Ishikawa (cell line): ENCODE results near the gene IGSF5.

ENCODE experiments used
- EGR1 ChIP-seq: IDR thresholded peaks from 2 replicates; pipeline ENCODE4 v1.6.1; 2012
- EP300 ChIP-seq: IDR thresholded peaks from 2 replicates; pipeline ENCODE4 v1.6.1; 2012; ENCODE audit warnings: borderline replicate concordance
- FOXM1 ChIP-seq: IDR thresholded peaks from 2 replicates; pipeline ENCODE4 v1.6.1; 2012; ENCODE audit warnings: low read depth, borderline replicate concordance
- NFIC ChIP-seq: IDR thresholded peaks from 2 replicates; pipeline ENCODE4 v1.6.1; 2012
- TAF1 ChIP-seq: IDR thresholded peaks from 2 replicates; pipeline ENCODE4 v1.6.1; 2012; ENCODE audit warnings: low read depth, mild to moderate bottlenecking
- TEAD4 ChIP-seq: IDR thresholded peaks from 2 replicates; pipeline ENCODE4 v1.6.1; 2012
- TF ChIP-seq, protein P1 (sequence below): IDR thresholded peaks from 2 replicates; pipeline ENCODE4 v1.6.1; 2012; ENCODE audit warnings: low read depth, mild to moderate bottlenecking
- TF ChIP-seq, protein P2 (sequence below): IDR thresholded peaks from 2 replicates; pipeline ENCODE4 v1.6.1; 2012
- TF ChIP-seq, protein P3 (sequence below): IDR thresholded peaks from 2 replicates; pipeline ENCODE4 v1.6.1; 2012

DNA sequence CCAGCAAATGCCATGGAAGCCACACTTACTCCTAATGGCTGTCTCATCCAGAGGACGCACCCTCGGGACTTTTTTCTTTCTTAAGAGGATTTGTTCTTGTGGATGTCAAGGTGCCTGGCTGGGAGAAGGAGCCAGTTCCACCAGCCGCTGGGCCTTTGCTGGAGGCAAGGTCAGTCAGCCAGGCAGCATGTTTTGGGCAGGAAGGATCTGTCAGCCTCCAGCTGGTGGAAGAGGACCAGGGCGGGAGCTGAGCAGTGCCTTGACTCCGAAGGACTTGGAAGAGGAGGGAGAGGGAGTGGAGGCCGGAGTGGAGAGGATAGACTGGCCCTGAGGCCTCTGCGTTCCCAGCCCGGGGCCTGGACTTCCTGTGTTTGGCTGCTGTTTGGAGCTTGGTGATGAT lies 5.7 kb downstream of the IGSF5 start:
- TF ChIP-seq, protein P1, sequence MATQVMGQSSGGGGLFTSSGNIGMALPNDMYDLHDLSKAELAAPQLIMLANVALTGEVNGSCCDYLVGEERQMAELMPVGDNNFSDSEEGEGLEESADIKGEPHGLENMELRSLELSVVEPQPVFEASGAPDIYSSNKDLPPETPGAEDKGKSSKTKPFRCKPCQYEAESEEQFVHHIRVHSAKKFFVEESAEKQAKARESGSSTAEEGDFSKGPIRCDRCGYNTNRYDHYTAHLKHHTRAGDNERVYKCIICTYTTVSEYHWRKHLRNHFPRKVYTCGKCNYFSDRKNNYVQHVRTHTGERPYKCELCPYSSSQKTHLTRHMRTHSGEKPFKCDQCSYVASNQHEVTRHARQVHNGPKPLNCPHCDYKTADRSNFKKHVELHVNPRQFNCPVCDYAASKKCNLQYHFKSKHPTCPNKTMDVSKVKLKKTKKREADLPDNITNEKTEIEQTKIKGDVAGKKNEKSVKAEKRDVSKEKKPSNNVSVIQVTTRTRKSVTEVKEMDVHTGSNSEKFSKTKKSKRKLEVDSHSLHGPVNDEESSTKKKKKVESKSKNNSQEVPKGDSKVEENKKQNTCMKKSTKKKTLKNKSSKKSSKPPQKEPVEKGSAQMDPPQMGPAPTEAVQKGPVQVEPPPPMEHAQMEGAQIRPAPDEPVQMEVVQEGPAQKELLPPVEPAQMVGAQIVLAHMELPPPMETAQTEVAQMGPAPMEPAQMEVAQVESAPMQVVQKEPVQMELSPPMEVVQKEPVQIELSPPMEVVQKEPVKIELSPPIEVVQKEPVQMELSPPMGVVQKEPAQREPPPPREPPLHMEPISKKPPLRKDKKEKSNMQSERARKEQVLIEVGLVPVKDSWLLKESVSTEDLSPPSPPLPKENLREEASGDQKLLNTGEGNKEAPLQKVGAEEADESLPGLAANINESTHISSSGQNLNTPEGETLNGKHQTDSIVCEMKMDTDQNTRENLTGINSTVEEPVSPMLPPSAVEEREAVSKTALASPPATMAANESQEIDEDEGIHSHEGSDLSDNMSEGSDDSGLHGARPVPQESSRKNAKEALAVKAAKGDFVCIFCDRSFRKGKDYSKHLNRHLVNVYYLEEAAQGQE = no peak
- TF ChIP-seq EP300 (no peak), FOXM1 (no peak), TEAD4 (no peak), NFIC (no peak), TAF1 (no peak), EGR1 (no peak)
- TF ChIP-seq, protein P2, sequence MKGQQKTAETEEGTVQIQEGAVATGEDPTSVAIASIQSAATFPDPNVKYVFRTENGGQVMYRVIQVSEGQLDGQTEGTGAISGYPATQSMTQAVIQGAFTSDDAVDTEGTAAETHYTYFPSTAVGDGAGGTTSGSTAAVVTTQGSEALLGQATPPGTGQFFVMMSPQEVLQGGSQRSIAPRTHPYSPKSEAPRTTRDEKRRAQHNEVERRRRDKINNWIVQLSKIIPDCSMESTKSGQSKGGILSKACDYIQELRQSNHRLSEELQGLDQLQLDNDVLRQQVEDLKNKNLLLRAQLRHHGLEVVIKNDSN = no peak
- TF ChIP-seq, protein P3, sequence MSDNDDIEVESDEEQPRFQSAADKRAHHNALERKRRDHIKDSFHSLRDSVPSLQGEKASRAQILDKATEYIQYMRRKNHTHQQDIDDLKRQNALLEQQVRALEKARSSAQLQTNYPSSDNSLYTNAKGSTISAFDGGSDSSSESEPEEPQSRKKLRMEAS = no peak
